Measurements from ENCODE around the gene CFAP20. TPM values are rescaled to one million over a fixed set of nuclear protein-coding genes. Genes with fewer than 3 reads are reported as not detected.

The CFAP20 gene
- polyA plus RNA-seq (2013, experiment 1 of 2; ENCODE audit: insufficient read length) = 30.4 TPM
- 32.8 TPM for polyA plus RNA-seq (2013, experiment 2 of 2; ENCODE audit: insufficient read length)

GRCh38 chr16:58129097-58129936, at the start of gene CFAP20:
TSS of gene CFAP20 (minus strand) at chr16:58129381. CDS start at chr16:58129115, 266 bp downstream.
- DNase-seq = peak; percentile 100

- DNase-seq = no peak
Measured at GRCh38 chr16:58177353-58177710, 48.2 kb upstream of the CFAP20 start.

- no peak for DNase-seq
Measured at GRCh38 chr16:58176608-58177352, 47.6 kb upstream of the CFAP20 start.

DNA sequence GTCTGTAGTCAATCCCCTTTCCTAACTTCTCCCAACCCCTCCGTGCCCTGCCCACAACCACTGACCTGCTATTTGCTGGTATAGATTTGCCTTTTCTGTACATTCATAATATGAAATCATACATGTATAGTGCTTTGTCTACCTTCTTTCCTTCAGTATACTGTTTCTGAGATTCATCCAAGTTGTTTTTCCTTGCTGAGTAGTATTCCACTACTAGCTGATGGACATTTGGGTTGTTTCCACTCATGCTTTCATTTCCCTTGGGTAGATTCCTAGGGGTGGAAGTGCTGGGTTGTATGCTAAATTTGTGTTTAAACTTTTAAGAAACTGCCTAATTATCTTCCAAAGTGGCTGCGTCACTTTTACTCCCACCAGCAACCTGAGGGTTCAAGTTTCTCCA, 41.0 kb upstream of the CFAP20 start:
- no peak for DNase-seq

DNA sequence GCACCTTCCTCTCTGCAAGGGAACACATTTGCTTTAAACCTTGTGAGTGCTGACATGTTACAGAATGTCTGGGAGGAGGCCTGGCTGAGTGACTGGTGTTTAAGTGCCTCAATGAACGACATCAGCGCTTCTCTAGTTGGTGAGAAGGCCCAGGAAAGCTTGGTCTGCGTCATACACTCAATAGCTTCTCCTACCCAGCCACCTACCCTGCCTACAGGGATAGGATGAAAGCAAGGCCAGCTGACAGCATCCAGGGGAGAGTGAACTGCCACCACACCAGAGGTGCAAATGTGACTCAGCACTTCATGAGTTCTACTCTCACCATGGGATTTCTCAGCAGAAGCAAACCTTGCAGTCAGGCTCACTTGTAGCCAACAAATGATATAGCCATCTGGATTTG, 31.7 kb upstream of the CFAP20 start:
- DNase-seq = no peak

GRCh38 chr16:58158725-58159124, 29.5 kb upstream of the CFAP20 start:
- DNase-seq = no peak

DNA sequence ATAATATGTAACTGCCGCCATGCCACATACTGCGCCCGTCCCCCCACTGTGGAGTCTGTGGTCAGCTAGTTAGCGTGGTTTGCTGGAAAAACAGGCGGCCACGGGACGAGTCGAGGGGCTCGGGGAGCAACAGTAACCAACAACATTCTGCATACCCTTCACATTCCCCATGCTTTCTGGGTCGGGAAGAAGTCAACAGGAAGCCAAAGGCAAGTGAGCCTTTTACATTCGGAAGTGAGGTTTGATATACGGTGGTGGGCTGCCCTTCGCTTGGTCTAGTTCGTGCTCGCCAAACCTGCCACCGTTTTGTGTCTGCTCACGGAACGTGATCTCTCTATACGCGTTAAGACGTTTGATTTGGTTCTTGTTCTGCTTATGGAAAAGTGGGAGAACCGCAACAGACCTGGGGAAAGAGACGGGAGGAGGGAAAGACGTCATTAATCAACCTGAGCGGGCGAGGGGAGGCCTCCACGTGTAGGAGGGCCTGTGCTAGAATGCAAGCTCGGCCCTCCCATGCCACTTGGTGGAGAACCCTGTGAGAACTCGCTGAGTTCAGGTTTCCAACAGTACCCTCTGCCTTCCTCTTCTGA, 28.9 kb upstream of the CFAP20 start:
- no peak for DNase-seq

GRCh38 chr16:58157239-58157638, 28.1 kb upstream of the CFAP20 start:
- DNase-seq = no peak

GRCh38 chr16:58155839-58156238, 26.7 kb upstream of the CFAP20 start:
- DNase-seq = no peak

GRCh38 chr16:58154345-58154744, 25.2 kb upstream of the CFAP20 start:
- DNase-seq = peak; percentile 11

- DNase-seq = peak; percentile 47
Measured at GRCh38 chr16:58152246-58152868, 23.2 kb upstream of the CFAP20 start.

DNA sequence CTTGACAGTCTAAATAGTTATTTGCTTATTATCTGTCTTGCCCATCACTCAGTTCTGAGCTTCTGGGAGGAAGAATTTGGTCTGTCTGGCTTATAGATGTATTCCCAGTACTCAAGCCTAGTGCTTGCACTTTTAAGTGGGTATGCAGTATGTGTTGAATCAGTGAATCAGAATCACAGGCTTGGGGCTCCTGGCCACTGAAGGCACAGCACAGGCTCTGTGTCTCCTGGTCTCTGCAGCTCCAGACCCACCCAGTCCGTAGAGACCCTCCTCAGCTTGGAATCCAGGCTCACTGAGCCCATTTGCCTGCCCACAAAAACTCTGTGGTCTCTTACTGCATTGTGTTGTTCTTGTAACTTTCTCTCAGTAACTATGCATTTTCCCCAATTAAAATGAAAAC, 19.3 kb upstream of the CFAP20 start:
- DNase-seq = no peak

DNA sequence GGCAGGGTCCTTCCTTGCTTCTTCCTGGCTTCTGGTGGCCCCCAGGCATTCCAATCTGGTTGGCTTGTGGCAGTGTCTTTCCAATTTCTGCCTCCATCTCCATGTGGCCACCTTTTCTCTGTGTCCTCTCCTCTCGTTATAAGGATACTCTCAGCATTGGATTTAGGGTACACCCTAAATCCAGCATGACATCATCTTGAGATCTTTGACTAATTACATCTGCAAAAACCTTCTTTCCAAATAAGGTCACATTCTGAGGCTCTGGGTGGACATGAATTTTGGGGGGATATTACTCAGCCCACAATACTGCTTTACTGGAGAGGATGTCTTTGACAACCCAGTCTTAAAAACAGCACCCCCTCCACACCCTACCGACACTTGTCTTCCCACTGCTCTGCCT, 18.9 kb upstream of the CFAP20 start:
- no peak for DNase-seq

DNA sequence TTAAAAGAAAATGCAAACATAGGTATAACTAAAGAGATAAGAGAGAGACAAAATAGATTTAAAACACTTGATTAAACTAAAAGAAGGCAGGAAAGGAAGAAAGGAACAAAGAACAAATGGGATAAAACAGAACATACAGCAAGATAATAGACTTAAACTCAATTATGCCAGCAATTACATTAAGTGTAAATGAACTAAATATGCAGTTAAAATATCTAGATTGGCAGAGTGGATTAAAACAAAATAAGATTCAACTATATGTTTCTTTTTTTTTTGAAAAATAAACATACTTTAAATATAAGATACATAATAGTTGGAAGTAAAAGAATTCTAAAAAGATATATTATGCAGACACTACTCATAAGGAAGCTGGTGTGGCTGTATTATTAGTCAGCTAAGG, 9.7 kb upstream of the CFAP20 start:
- no peak for DNase-seq

- no peak for DNase-seq
Measured at GRCh38 chr16:58137581-58137980, 8.4 kb upstream of the CFAP20 start.

GRCh38 chr16:58128711-58129096, 477 bp downstream of the CFAP20 start:
- no peak for DNase-seq

DNA sequence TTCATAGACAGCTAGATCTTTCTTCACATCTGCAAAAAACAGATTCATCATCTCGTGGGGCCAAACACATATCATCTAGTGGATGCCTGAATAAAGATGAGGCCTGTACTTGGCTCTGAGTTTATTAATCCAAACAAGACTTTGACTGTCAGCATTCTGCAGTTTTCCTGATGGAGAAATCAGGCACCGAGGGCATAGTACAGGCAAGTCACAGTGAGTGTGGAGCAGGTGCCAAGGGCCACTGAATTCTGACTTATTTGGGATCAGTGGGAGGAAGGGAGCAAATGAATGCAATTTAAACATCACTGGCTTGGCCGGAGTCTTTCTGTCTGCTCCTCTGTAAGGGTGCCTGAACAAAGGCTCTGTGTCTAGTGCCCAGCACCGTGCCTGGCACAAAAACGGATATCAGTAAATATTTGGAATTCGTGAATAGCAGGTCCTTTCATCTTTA, 975 bp downstream of the CFAP20 start:
- no peak for DNase-seq

DNA sequence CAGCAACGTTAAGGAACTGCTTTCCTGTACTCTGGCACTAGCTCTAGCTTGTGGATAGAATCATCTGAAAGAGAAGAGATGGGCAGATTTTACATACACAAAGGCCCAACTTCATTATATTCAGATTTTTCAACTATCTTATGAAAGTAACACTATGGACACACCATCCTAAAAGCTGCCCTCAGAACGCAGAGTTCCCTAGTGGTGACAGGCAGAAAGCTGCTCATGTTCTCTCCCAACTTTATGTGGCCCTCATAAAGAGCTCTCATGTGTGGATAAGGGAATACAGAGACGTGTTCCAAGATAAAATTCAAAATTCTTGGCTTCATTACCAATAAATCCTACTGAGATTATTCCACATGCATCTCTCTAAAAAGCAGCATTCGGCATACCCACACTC, 1.5 kb downstream of the CFAP20 start:
- no peak for DNase-seq

DNA sequence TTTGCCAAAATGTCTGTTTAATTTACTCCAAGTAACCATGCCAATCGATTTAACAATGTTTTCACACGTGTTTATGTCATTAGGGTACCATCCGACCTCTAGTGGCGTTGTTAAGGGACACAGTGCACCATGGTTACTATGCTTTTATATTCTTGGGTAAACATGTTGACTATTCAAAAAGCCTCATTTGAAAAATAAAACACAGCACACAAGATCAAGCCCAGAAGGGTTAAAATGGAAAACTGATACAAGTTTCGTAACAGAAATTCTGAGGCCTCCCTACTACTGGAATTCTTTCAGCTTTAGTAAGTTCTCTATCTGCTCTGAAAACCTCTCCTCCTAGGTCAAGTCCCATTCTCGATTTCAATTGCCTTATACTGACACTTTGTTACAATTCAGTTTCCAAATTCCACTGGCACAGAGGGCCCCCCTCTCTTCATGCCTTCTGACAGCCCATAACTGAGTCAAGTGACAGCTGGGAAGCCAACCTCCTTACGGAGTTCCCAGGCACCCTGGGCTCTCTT, 2.1 kb downstream of the CFAP20 start:
- peak; percentile 25 for DNase-seq

GRCh38 chr16:58126451-58126961, 2.7 kb downstream of the CFAP20 start:
- no peak for DNase-seq

GRCh38 chr16:58125781-58126335, 3.3 kb downstream of the CFAP20 start:
- no peak for DNase-seq

- no peak for DNase-seq
Measured at GRCh38 chr16:58125041-58125440, 4.1 kb downstream of the CFAP20 start.
